Astrocyte (in vitro differentiated cells and primary cell): ENCODE results near the gene MCM3AP. TPM values are rescaled to one million over a fixed set of nuclear protein-coding genes. Genes with fewer than 3 reads are reported as not detected.

Experiments
- DNase-seq: peaks from one replicate; pipeline ENCODE4 v3.0.0-alpha.2; 2010; ENCODE audit warnings: low read depth
- FAIRE-seq: peaks from 2 replicates; lab custom pipeline; 2011; peaks lifted over from hg19 to GRCh38; lab: Jason Lieb, UNC
- H2AFZ ChIP-seq: 2 replicates; pipeline ENCODE4 v1.6.0; 2012; ENCODE audit warnings: low read depth, low read length, inconsistent platforms
- H3K27ac ChIP-seq: 2 replicates; pipeline ENCODE4 v1.5.1; 2011; ENCODE audit warnings: low read depth, low read length, inconsistent platforms
- H3K27me3 ChIP-seq: 2 replicates; pipeline ENCODE4 v1.6.0; 2011; ENCODE audit warnings: low read length, inconsistent platforms; ENCODE audit not compliant: insufficient read depth
- H3K36me3 ChIP-seq: 2 replicates; pipeline ENCODE4 v1.5.1; 2011; ENCODE audit warnings: low read length, inconsistent platforms; ENCODE audit not compliant: insufficient read depth
- H3K4me1 ChIP-seq: 2 replicates; pipeline ENCODE4 v1.5.1; 2011; ENCODE audit warnings: low read length, inconsistent platforms; ENCODE audit not compliant: insufficient read depth
- H3K4me2 ChIP-seq: 2 replicates; pipeline ENCODE4 v1.6.0; 2012; ENCODE audit warnings: low read length, inconsistent platforms
- H3K4me3 ChIP-seq: 2 replicates; pipeline ENCODE4 v1.5.1; 2011; ENCODE audit warnings: low read depth, mild to moderate bottlenecking, low read length, inconsistent platforms; ENCODE audit not compliant: insufficient read depth
- H3K79me2 ChIP-seq: 2 replicates; pipeline ENCODE4 v1.6.0; 2012; ENCODE audit warnings: mild to moderate bottlenecking, low read length, inconsistent platforms; ENCODE audit not compliant: insufficient read depth
- H3K9ac ChIP-seq: 2 replicates; pipeline ENCODE4 v1.6.0; 2012; ENCODE audit warnings: mild to moderate bottlenecking, low read length, inconsistent platforms
- H3K9me3 ChIP-seq: 2 replicates; pipeline ENCODE4 v1.5.1; 2012; ENCODE audit warnings: low read depth, mild to moderate bottlenecking, low read length, inconsistent platforms; ENCODE audit not compliant: insufficient read depth
- H4K20me1 ChIP-seq: 2 replicates; pipeline ENCODE4 v1.6.0; 2012; ENCODE audit warnings: low read length, inconsistent platforms; ENCODE audit not compliant: insufficient read depth
- H3K27ac Mint-ChIP-seq: one replicate; pipeline ENCODE4 v1.8.0; 2021; ENCODE audit warnings: mild to moderate bottlenecking, mixed read lengths; ENCODE audit not compliant: unreplicated experiment
- H3K27me3 Mint-ChIP-seq: one replicate; pipeline ENCODE4 v1.8.0; 2021; ENCODE audit warnings: low read depth, mixed read lengths; ENCODE audit not compliant: unreplicated experiment
- H3K36me3 Mint-ChIP-seq: one replicate; pipeline ENCODE4 v1.8.0; 2021; ENCODE audit warnings: low read depth, mixed read lengths; ENCODE audit not compliant: unreplicated experiment
- H3K4me1 Mint-ChIP-seq: one replicate; pipeline ENCODE4 v1.8.0; 2021; ENCODE audit warnings: low read depth, mixed read lengths; ENCODE audit not compliant: unreplicated experiment
- H3K4me3 Mint-ChIP-seq: one replicate; pipeline ENCODE4 v1.8.0; 2021; ENCODE audit warnings: mild to moderate bottlenecking, moderate library complexity, mixed read lengths; ENCODE audit not compliant: unreplicated experiment
- H3K9me3 Mint-ChIP-seq: one replicate; pipeline ENCODE4 v1.8.0; 2021; ENCODE audit warnings: mild to moderate bottlenecking, mixed read lengths; ENCODE audit not compliant: unreplicated experiment
- EZH2 ChIP-seq: IDR thresholded peaks from 2 replicates; pipeline ENCODE4 v1.6.1; 2012; ENCODE audit warnings: mild to moderate bottlenecking, low read length, inconsistent platforms; ENCODE audit not compliant: insufficient read depth
- total RNA-seq: library from RNA; stranded (reverse); gene quantifications from 2 replicates; pipeline ENCODE4 v1.2.1, GENCODE V29; 2021
- TF ChIP-seq, protein P1 (sequence below): IDR thresholded peaks from 2 replicates; pipeline ENCODE4 v1.5.1; 2011; ENCODE audit warnings: low read depth, mild to moderate bottlenecking, inconsistent platforms, low read length, moderate library complexity; ENCODE audit not compliant: insufficient read depth

MCM3AP gene
- total RNA-seq, 1 donor from 2014 or later, result 84.2 TPM

DNA sequence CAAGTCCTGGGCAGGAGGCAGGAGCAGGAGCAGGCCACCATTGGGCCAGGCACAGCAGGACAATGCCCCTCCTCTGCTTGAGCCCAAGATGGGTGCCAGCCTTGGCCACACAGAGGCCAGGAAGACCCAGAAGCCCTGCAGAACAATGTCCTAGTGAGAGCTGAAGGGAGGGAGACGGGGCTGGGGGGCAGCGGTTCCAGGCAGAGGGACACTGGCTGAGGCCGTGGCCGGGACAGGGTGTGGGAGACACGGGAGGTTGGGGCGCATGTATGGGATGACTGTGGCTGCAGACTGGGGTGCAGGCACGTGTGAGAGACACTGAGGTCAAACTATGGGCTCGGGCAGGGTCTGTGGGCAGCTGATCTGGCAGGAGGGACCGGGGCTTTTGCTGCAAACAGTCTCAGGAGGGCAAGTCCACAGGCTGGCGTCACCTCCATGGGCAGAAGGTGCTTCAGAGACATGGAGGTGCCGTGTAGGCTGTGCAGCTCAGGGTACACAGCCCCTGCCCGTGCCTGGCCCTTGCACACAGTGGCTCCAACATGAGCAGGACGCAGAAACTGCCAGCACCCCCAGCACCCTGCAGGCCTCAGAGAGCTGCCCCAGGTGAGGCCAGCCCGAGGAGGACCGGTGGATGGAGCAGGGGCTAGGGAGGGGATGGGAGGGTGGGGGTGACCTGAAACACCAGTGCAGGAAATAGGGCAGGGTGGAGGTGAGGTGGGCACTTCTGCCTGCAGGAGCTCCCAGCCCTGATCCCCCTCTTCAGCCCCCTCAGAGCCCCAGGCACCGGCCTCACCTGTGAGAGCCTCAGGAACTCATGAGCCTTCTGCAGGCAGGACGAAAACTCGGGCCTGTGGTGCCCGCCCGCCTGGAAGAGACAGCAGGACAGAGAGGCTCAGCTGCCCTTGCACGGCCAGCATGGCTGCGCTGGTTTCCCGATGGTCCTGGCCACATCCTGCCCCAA lies 76.4 kb downstream of the MCM3AP start:
- Histone ChIP-seq H3K4me1 (no peaks in the 10 kb centered on the region), H3K79me2 (no peaks in the 10 kb centered on the region), H3K4me2 (no peak overlapping the region), H3K9ac (no peak overlapping the region), H2AFZ (no peak overlapping the region), H3K9me3 (no peaks in the 10 kb centered on the region), H3K36me3 (peaks cover 7% of the 10 kb centered on the region), H3K27ac (no peak overlapping the region), H3K27me3 (no peaks in the 10 kb centered on the region), H3K4me3 (no peak overlapping the region), H4K20me1 (peaks cover 28% of the 10 kb centered on the region)
- no peak for FAIRE-seq
- H3K36me3 Mint-ChIP-seq, result peaks cover 8% of the 10 kb centered on the region
- no peak for DNase-seq
- no peaks in the 10 kb centered on the region for H3K27me3 Mint-ChIP-seq
- peaks cover 2% of the 10 kb centered on the region for H3K4me1 Mint-ChIP-seq
- no peak overlapping the region for H3K27ac Mint-ChIP-seq
- TF ChIP-seq, protein P1, sequence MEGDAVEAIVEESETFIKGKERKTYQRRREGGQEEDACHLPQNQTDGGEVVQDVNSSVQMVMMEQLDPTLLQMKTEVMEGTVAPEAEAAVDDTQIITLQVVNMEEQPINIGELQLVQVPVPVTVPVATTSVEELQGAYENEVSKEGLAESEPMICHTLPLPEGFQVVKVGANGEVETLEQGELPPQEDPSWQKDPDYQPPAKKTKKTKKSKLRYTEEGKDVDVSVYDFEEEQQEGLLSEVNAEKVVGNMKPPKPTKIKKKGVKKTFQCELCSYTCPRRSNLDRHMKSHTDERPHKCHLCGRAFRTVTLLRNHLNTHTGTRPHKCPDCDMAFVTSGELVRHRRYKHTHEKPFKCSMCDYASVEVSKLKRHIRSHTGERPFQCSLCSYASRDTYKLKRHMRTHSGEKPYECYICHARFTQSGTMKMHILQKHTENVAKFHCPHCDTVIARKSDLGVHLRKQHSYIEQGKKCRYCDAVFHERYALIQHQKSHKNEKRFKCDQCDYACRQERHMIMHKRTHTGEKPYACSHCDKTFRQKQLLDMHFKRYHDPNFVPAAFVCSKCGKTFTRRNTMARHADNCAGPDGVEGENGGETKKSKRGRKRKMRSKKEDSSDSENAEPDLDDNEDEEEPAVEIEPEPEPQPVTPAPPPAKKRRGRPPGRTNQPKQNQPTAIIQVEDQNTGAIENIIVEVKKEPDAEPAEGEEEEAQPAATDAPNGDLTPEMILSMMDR, result no peak
- no peak for TF ChIP-seq EZH2
- H3K9me3 Mint-ChIP-seq, result no peaks in the 10 kb centered on the region
- H3K4me3 Mint-ChIP-seq, result no peak overlapping the region

DNA sequence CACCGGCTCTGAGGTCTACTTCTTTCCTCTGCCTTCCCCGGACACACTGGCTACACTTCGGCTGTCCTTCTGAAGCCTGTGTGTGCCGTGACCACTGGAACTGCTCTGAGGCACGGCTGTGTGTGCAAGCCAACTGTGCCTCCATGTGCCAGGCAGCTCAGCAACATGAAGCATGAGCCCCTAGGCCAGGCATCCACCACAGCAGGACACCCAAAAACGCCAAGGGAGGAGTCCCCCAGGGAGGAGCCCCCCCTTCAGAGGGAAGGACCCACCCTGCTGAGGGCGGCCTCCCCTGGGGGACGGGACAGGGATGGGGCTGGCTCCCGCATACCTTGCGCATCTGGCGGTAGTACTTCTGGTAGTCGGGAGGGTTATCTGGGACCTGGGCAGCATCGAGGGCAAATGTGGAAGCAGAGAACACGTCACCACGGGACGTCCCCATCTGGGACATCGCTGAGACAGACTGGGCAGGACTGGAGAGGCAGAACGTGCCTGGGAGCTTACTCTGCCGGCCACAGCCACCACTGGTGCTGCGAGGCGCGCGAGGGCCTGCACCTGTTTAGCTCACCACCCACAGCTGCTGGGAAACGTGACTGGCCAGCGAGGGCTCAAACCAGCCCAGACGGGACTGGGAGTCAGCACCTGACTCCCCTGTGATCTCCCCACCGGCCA lies 77.4 kb downstream of the MCM3AP start:
- Mint-ChIP-seq H3K27ac (peak overlapping the region; percentile 31), H3K27me3 (no peaks in the 10 kb centered on the region), H3K9me3 (no peaks in the 10 kb centered on the region), H3K36me3 (peaks cover 13% of the 10 kb centered on the region), H3K4me1 (peaks cover 2% of the 10 kb centered on the region), H3K4me3 (no peak overlapping the region)
- no peak for FAIRE-seq
- H4K20me1 ChIP-seq, result peaks cover 24% of the 10 kb centered on the region
- no peak overlapping the region for H2AFZ ChIP-seq
- no peak overlapping the region for H3K9ac ChIP-seq
- H3K9me3 ChIP-seq, result no peaks in the 10 kb centered on the region
- H3K27ac ChIP-seq, result no peak overlapping the region
- H3K27me3 ChIP-seq, result no peaks in the 10 kb centered on the region
- DNase-seq, result no peak
- H3K4me2 ChIP-seq, result no peak overlapping the region
- no peak for TF ChIP-seq EZH2
- TF ChIP-seq, protein P1, result no peak
- no peaks in the 10 kb centered on the region for H3K79me2 ChIP-seq
- no peak overlapping the region for H3K4me3 ChIP-seq
- no peaks in the 10 kb centered on the region for H3K4me1 ChIP-seq
- peaks cover 15% of the 10 kb centered on the region for H3K36me3 ChIP-seq
